GM23248 (cell line): ENCODE results near the gene IARS1. TPM values are rescaled to one million over a fixed set of nuclear protein-coding genes. Genes with fewer than 3 reads are reported as not detected.

Source experiments
- DNase-seq: peaks from one replicate; pipeline ENCODE4 v3.0.0-alpha.2; 2015
- H2AFZ ChIP-seq: fragments of 200-600 bp; sonication (generic); 2 replicates; pipeline ENCODE4 v1.6.1; 2016; ENCODE audit warnings: antibody characterized with exemption
- H3F3A ChIP-seq: fragments of 200-600 bp; sonication (generic); 2 replicates; pipeline ENCODE4 v1.6.1; 2016; ENCODE audit warnings: mild to moderate bottlenecking, antibody characterized with exemption, mixed run types; ENCODE audit not compliant: insufficient read depth
- H3K27ac ChIP-seq: fragments of 200-600 bp; sonication (generic); 2 replicates; pipeline ENCODE4 v1.5.1; 2016; ENCODE audit warnings: mild to moderate bottlenecking
- H3K27me3 ChIP-seq: fragments of 200-600 bp; sonication (generic); replicated peaks from 2 replicates; pipeline ENCODE4 v1.6.1; 2016; ENCODE audit warnings: mild to moderate bottlenecking; ENCODE audit not compliant: insufficient read depth
- H3K36me3 ChIP-seq: fragments of 200-600 bp; sonication (generic); 2 replicates; pipeline ENCODE4 v1.6.1; 2016; ENCODE audit warnings: low read depth, mild to moderate bottlenecking
- H3K4me1 ChIP-seq: fragments of 200-600 bp; sonication (generic); 2 replicates; pipeline ENCODE4 v1.6.1; 2016; ENCODE audit warnings: mild to moderate bottlenecking; ENCODE audit not compliant: insufficient read depth
- H3K4me2 ChIP-seq: fragments of 200-600 bp; sonication (generic); one replicate; pipeline ENCODE4 v1.6.1; 2016; ENCODE audit warnings: mild to moderate bottlenecking; ENCODE audit not compliant: unreplicated experiment
- H3K4me3 ChIP-seq: fragments of 200-600 bp; sonication (generic); 2 replicates; pipeline ENCODE4 v1.5.1; 2016; ENCODE audit warnings: mild to moderate bottlenecking
- H3K79me2 ChIP-seq: fragments of 200-600 bp; sonication (generic); 2 replicates; pipeline ENCODE4 v1.6.1; 2016; ENCODE audit warnings: mild to moderate bottlenecking; ENCODE audit not compliant: insufficient read depth
- H3K9ac ChIP-seq: fragments of 200-600 bp; sonication (generic); 2 replicates; pipeline ENCODE4 v1.6.1; 2016; ENCODE audit warnings: mild to moderate bottlenecking
- H3K9me2 ChIP-seq: fragments of 200-600 bp; sonication (generic); 2 replicates; pipeline ENCODE4 v1.6.1; 2016; ENCODE audit warnings: mixed run types, mild to moderate bottlenecking, moderate library complexity; ENCODE audit not compliant: insufficient read depth
- H3K9me3 ChIP-seq: fragments of 200-600 bp; sonication (generic); one replicate; pipeline ENCODE4 v1.6.1; 2017; ENCODE audit warnings: low read depth
- H4K20me1 ChIP-seq: fragments of 200-600 bp; sonication (generic); 2 replicates; pipeline ENCODE4 v1.6.0; 2016; ENCODE audit not compliant: insufficient read depth
- EZH2 ChIP-seq: fragments of 200-600 bp; sonication (generic); IDR thresholded peaks from 2 replicates; pipeline ENCODE4 v1.6.1; 2018; ENCODE audit warnings: antibody characterized with exemption, mild to moderate bottlenecking; ENCODE audit not compliant: insufficient read depth, poor library complexity, severe bottlenecking
- EZH2phosphoT487 ChIP-seq: fragments of 200-600 bp; sonication (generic); IDR thresholded peaks from 2 replicates; pipeline ENCODE4 v1.6.1; 2018; ENCODE audit warnings: antibody characterized with exemption, moderate library complexity, mild to moderate bottlenecking, low read depth; ENCODE audit not compliant: insufficient read depth
- WGBS, 2 experiments: methylation state at CpG; one replicate each; pipeline ENCODE4 v1.1.6; 2015 to 2017; ENCODE audit warnings: low lambda C conversion rate in 2 of 2, low coverage in 1 of 2; ENCODE audit errors: missing lambda C conversion rate in 2 of 2; 5-methylcytosine and 5-hydroxymethylcytosine counted together
- in situ Hi-C: fragments of 300-500 bp; cut with MboI; formaldehyde crosslinking; loops from 2 replicates; pipeline ENCODE4 v1.15.0; 2020
- polyA plus RNA-seq: library from polyadenylated mRNA; unstranded; fragments of >200 nt; fragmentation: Nextera tagmentation; extraction: Ambion mirVana; gene quantifications from 2 replicates; pipeline ENCODE4 v1.2.1, GENCODE V29; 2016
- total RNA-seq: library from RNA; depleted of rRNA; stranded (reverse); fragments of >200 nt; shearing (Covaris generic); gene quantifications from 2 replicates; pipeline ENCODE4 v1.2.3, GENCODE V29; 2014; rRNA removed

The IARS1 gene
- 343 and 388 TPM in 2 replicates for total RNA-seq
- 222 and 223 TPM in 2 replicates for polyA plus RNA-seq

DNA sequence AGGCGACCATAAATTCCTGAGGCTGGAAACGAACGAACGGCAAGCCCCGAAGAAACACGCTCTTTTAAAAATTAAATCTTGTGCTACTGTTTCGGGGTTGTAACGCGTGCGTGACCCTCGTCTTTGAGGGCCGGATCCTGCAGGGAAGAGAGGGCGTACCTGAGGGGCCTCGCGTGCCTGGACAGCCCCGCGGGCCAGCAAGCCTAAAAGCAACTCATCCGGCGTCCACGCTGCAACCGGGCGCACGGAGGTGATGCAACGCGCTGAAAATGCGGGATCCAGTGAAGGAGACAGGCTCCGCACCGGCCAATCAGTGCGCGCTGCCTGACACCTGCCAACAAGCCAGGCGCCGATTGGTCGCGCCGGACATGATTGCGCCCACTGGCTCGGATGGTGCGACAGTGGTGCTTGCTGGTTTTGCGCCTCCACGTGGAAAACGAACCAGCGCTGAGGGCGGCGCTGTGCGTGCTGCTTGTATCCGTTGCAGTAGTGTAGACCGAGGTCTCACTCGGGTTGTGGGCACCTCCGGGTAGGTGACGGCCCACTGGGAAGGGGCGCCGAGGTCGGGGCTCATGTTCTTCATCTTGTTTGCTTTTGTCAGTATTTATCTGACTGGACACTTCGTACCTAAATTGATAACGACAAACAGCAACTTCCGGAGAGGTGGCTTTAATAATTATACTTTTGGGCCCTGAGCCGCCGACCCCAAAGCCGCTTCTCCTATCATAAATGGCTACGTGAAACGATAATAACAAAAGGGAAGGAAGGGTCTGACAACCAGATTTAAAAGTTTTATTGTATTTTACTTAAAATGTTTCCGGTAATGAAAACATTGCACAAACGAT is at the start of gene IARS1:
Gene IARS1 (minus strand): TSS at position 246 of the 845 bp plus-strand sequence. CDS start 4,278 bp downstream, outside the sequence.
- H3K4me1 ChIP-seq: peaks cover 39% of the 10 kb centered on the region
- H3F3A ChIP-seq: peaks cover 66% of the 10 kb centered on the region
- no peaks in the 10 kb centered on the region for H3K27me3 ChIP-seq
- in situ Hi-C loops: no loop called here
- peak within 1 kb of the TSS; percentile 97 for H3K4me3 ChIP-seq
- H3K27ac ChIP-seq: peak within 1 kb of the TSS; percentile 86
- H3K9me3 ChIP-seq: no peaks in the 10 kb centered on the region
- 0 to 1% methylated on average over 63 of the region's 63 CpGs for WGBS, 2 experiments
- peaks cover 59% of the 10 kb centered on the region for H3K79me2 ChIP-seq
- peak within 1 kb of the TSS; percentile 84 for H2AFZ ChIP-seq
- no peaks in the 10 kb centered on the region for H3K9me2 ChIP-seq
- H4K20me1 ChIP-seq: peaks cover 11% of the 10 kb centered on the region; the same call in 1 of the 2 replicates
- no peak for TF ChIP-seq EZH2
- no peak for TF ChIP-seq EZH2phosphoT487
- DNase-seq: peak; percentile 98
- H3K9ac ChIP-seq: peak within 1 kb of the TSS; percentile 97
- H3K4me2 ChIP-seq: peak within 1 kb of the TSS; percentile 92
- H3K36me3 ChIP-seq: peaks cover 30% of the 10 kb centered on the region

GRCh38 chr9:92342825-92343488 is 49.5 kb upstream of the IARS1 start:
- H3K9me2 ChIP-seq: no peaks in the 10 kb centered on the region
- in situ Hi-C loops: no loop called here
- WGBS, 2 experiments: 14 to 18% methylated on average over 1 of the region's 1 CpG
- H3K79me2 ChIP-seq: no peaks in the 10 kb centered on the region
- no peaks in the 10 kb centered on the region for H3K36me3 ChIP-seq
- H4K20me1 ChIP-seq: no peaks in the 10 kb centered on the region
- no peak for TF ChIP-seq EZH2
- TF ChIP-seq EZH2phosphoT487: no peak
- H3K4me3 ChIP-seq: no peak overlapping the region
- no peak overlapping the region for H3K27ac ChIP-seq
- peaks cover 6% of the 10 kb centered on the region for H3K4me1 ChIP-seq
- DNase-seq: peak; percentile 68
- H3K4me2 ChIP-seq: no peak overlapping the region
- H3K9me3 ChIP-seq: no peaks in the 10 kb centered on the region
- no peak overlapping the region for H3K9ac ChIP-seq
- 0 out of 2 replicates have a peak overlapping the region, but pooled peaks have one; percentile 7 for H2AFZ ChIP-seq
- H3K27me3 ChIP-seq: no peaks in the 10 kb centered on the region
- peaks cover 4% of the 10 kb centered on the region; the same call in 1 of the 2 replicates for H3F3A ChIP-seq

DNA sequence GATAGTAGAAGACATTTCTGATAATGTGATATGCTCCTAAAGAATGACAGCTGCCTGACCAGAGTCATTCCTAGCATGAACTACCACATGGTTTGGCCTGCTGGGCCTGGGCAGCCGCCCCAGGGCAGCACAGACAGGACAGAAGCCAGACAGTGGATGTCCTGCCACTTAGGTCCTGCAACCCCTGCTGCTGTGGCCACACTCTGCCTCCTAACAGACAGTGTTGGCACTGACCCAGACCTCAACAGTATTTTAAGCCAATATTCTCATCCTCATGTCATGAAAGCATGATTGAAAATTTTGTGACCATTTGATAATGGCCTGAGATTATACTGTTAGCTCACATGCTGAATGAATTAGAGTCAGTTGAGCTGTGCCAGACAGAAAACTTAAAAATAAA is 48.1 kb upstream of the IARS1 start:
- Histone ChIP-seq H3F3A (peaks cover 4% of the 10 kb centered on the region; the same call in 1 of the 2 replicates), H3K27me3 (no peaks in the 10 kb centered on the region), H3K27ac (no peak overlapping the region), H3K4me3 (no peak overlapping the region), H3K9me3 (no peaks in the 10 kb centered on the region), H3K9ac (no peak overlapping the region), H4K20me1 (no peaks in the 10 kb centered on the region), H3K9me2 (no peaks in the 10 kb centered on the region), H2AFZ (no peak overlapping the region), H3K4me1 (peaks cover 6% of the 10 kb centered on the region), H3K79me2 (no peaks in the 10 kb centered on the region), H3K4me2 (no peak overlapping the region), H3K36me3 (no peaks in the 10 kb centered on the region)
- 100% methylated on average over 1 of the region's 1 CpG for WGBS, 2 experiments
- no peak for DNase-seq
- no peak for TF ChIP-seq EZH2
- no peak for TF ChIP-seq EZH2phosphoT487
- in situ Hi-C loops: no loop called here

DNA sequence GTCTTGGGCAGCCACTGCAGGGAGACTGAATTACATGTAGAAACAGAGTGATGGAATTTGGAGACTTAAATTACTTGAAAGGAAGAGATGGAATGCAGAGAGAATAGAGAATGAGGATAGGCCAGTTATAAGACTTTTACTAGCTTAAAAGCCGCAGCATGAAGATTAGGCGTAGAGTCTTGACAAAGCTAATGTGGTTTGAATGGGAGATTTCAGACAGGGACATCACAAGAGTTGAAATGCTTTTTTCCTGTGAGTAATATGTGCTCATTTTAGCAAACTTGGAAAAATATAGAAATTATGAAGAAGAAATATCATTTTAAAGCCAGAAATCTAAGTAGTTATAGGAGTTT is 39.8 kb upstream of the IARS1 start:
- in situ Hi-C loops: no loop called here
- Histone ChIP-seq H3K27ac (no peak overlapping the region), H3K4me1 (no peaks in the 10 kb centered on the region), H3K4me2 (no peak overlapping the region), H4K20me1 (no peaks in the 10 kb centered on the region), H3K9me3 (no peaks in the 10 kb centered on the region), H3K36me3 (no peaks in the 10 kb centered on the region), H3K4me3 (no peak overlapping the region), H3K9me2 (no peaks in the 10 kb centered on the region), H3K79me2 (no peaks in the 10 kb centered on the region), H3F3A (no peaks in the 10 kb centered on the region), H3K27me3 (no peaks in the 10 kb centered on the region), H3K9ac (no peak overlapping the region), H2AFZ (no peak overlapping the region)
- no peak for DNase-seq
- WGBS, 2 experiments: 97 to 100% methylated on average over 2 of the region's 2 CpGs
- no peak for TF ChIP-seq EZH2
- TF ChIP-seq EZH2phosphoT487: no peak
